WI38 (cell line): ENCODE measurements around the gene LPIN1.

Experiments
- H3K4me3 ChIP-seq: 2 replicates; pipeline ENCODE4 v1.5.1; 2011; ENCODE audit warnings: low read depth, mild to moderate bottlenecking, control low read depth, low read length
- TF ChIP-seq, protein P1 (sequence below): IDR thresholded peaks from 2 replicates; pipeline ENCODE4 v1.5.1; 2012; ENCODE audit warnings: low read depth, mild to moderate bottlenecking, control low read depth, low read length

Gene LPIN1

DNA sequence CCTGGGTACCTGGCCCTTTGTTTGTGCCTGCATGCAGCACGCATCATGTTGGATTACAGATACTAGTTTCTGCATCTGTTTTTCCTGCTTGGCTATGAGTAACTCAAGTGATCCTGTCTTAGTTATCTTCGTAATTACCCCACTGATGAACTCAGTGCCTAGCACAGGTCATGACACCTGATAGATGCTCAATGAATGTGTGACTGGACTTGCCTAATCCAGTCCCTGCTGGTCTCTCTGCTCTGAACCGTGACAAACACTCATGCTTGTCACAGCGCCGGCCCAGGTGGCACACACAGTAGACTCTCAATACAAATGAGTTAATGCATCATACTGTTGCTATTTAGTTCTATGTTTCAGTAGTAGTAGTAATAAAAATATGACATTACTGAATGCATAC is 45.2 kb upstream of the LPIN1 start:
- no peak overlapping the region for H3K4me3 ChIP-seq
- TF ChIP-seq, protein P1, sequence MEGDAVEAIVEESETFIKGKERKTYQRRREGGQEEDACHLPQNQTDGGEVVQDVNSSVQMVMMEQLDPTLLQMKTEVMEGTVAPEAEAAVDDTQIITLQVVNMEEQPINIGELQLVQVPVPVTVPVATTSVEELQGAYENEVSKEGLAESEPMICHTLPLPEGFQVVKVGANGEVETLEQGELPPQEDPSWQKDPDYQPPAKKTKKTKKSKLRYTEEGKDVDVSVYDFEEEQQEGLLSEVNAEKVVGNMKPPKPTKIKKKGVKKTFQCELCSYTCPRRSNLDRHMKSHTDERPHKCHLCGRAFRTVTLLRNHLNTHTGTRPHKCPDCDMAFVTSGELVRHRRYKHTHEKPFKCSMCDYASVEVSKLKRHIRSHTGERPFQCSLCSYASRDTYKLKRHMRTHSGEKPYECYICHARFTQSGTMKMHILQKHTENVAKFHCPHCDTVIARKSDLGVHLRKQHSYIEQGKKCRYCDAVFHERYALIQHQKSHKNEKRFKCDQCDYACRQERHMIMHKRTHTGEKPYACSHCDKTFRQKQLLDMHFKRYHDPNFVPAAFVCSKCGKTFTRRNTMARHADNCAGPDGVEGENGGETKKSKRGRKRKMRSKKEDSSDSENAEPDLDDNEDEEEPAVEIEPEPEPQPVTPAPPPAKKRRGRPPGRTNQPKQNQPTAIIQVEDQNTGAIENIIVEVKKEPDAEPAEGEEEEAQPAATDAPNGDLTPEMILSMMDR, result no peak

DNA sequence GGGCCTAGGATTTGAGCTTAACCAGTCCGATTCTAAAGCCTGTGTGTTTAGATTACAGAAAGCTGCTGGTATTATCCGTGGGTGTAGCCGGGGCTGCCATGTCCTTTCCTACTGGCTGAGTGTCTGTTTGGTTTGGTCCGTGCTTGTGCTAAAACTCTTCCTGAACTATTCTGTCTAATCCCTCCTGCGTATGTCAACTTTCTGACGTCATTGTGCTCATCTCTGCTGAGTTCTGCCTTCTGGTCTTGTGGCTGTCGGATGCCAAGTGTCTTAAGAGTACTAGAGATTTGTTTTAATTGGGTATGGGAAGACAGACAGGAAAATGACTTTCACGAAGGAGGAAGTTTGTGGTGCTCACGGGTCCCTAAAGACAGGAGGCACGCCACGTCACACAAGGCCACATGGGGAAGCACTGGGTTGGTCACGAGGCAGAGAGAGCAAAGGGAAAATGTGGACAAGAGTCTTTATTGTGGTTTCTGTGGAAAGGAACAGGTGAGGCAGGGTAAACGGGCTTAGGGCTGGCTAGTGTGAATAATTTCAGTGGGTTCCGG is 44.6 kb upstream of the LPIN1 start:
- H3K4me3 ChIP-seq, result no peak overlapping the region
- TF ChIP-seq, protein P1, result no peak

DNA sequence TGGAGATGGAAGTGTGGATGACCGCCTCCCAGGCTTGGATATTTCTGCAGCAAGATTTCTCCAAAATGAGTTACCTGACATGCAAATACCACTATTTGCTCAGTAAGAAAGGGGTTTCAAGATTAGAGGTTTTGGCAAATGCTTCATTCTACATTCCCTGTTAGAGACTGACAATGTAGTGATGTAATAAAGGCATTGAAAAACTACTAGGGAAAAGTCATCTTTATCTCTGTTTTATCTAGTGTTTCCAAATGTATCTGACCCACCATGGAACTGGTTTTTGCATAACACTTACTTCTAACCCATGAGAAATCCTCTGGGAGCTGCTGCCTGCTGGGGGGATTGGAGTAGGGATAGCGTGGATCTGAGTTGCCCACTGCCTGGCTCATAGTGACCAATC is 43.5 kb upstream of the LPIN1 start:
- H3K4me3 ChIP-seq, result no peak overlapping the region
- TF ChIP-seq, protein P1, result no peak

DNA sequence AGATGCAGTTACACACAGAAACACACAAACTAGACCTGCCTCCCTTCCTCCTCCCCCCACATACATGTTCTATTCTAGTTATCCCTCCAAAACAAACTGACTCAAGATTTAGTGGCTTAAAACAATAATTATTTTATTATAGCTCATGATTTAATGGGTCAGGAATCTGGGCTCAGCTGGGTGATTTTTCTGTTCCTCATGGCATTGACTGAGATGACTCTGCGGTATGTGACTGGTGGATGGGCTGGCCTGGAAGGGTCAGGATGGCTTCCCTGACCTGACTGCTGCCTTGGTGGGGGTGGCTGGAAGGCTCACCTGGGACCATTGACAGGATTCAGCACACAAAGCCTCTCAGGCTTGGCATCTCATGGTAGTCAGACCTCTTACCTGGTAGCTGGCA is 42.7 kb upstream of the LPIN1 start:
- TF ChIP-seq, protein P1, result no peak
- no peak overlapping the region for H3K4me3 ChIP-seq

DNA sequence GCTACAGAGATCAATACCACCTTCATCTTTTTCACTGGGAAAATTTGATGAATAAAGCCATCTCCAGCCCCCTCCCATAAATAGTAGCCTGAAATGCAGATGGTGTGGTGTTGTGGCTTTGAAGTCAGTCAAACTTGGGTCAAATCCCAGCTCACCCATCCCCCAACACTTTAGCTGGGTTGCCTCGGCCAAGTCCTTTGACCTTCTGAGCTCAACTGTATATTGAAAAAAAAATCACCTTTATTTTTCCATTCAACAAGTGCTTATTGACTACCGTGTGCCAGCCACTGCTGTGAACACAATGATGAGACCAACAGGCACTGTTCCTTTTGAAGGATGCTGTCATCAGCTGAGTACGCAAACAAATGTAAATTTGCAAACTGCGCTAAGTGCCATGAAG is 41.4 kb upstream of the LPIN1 start:
- TF ChIP-seq, protein P1, result no peak
- no peak overlapping the region for H3K4me3 ChIP-seq

DNA sequence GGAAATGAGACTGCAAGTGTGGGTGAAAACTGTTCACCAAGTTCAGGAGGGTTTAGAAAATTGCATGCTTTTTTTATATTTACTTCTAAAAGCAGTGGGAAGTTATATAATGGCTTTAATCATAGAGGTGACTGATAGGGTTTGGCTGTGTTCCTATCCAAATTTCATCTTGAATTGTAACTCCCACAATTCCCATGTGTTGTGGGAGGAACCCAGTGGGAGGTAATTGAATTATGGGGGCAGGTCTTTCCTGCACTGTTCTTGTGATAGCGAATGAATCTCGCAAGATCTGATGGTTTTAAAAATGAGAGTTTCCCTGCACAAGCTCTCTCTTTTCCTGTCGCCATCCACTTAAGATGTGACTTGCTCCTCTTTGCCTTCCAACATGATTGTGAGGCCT is 40.7 kb upstream of the LPIN1 start:
- no peak overlapping the region for H3K4me3 ChIP-seq
- TF ChIP-seq, protein P1, result no peak

DNA sequence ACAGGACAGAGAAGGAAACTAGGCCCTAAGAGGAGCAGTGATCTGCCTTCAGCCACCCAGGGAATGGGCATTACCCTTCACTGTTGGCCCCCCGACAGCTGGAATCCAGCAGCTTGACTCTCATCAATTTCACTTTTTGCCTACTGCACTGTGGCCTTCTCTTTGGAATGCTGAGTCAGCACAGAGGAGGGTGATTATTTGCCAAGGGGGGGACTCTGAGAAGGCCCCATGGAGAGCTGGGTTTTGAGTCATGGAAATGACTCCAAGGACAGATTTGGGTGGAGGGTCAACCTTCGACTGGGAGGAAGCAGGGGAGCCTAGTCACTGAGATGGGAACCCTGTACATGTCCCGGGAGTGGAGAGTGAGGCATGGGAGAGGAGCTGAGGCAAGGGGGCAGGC is 38.3 kb upstream of the LPIN1 start:
- no peak overlapping the region for H3K4me3 ChIP-seq
- TF ChIP-seq, protein P1, result no peak
